Activated B cell treated with CpG ODN at 0.5 μM for 24 hours (primary cell): ENCODE measurements around the gene ZNF12. TPM values are rescaled to one million over a fixed set of nuclear protein-coding genes. Genes with fewer than 3 reads are reported as not detected.
"Not testable (repeated sequence)": the region's sequence is repeated elsewhere in the genome, so short reads cannot be mapped to it uniquely, and the experiment has no call there.

ENCODE experiments used
- ATAC-seq: fragments of 200-7000 bp; cut with Tn5 transposase; one replicate; pipeline ENCODE4 v1.10.0; 2021; ENCODE audit warnings: low read depth, mild to moderate bottlenecking, moderate library complexity
- CTCF ChIA-PET: fragments of 350-600 bp; sonication (Branson Sonifier 250); formaldehyde crosslinking; loops from one replicate; lab custom pipeline; 2021; ENCODE audit warnings: antibody characterized with exemption; lab: Charles Lee
- POLR2A ChIA-PET: fragments of 350-600 bp; sonication (Branson Sonifier 250); formaldehyde crosslinking; loops from one replicate; lab custom pipeline; 2021; ENCODE audit warnings: antibody characterized with exemption; lab: Charles Lee
- DNase-seq: peaks from one replicate; pipeline ENCODE4 v3.0.0; 2022
- H3K27ac Mint-ChIP-seq: one replicate; pipeline ENCODE4 v1.8.0; 2020; ENCODE audit warnings: mixed read lengths
- H3K27me3 Mint-ChIP-seq: one replicate; pipeline ENCODE4 v1.8.0; 2021; ENCODE audit warnings: mixed read lengths
- H3K36me3 Mint-ChIP-seq: one replicate; pipeline ENCODE4 v1.8.0; 2021; ENCODE audit warnings: low read depth, mixed read lengths
- H3K4me1 Mint-ChIP-seq: one replicate; pipeline ENCODE4 v1.8.0; 2021; ENCODE audit warnings: mixed read lengths
- H3K4me3 Mint-ChIP-seq: one replicate; pipeline ENCODE4 v1.8.0; 2020; ENCODE audit warnings: mild to moderate bottlenecking, mixed read lengths
- H3K9me3 Mint-ChIP-seq: one replicate; pipeline ENCODE4 v1.8.0; 2020; ENCODE audit warnings: mixed read lengths
- CTCF ChIP-seq: fragments of 200-600 bp; IDR thresholded peaks from one replicate; pipeline ENCODE4 v1.8.0; 2022; ENCODE audit warnings: antibody characterized with exemption, mild to moderate bottlenecking
- intact Hi-C: fragments of 100-400 bp; cut with micrococcal nuclease; formaldehyde crosslinking; loops from one replicate; pipeline ENCODE4 v1.15.1; 2024
- total RNA-seq: library from RNA; stranded (reverse); gene quantifications from 2 replicates; pipeline ENCODE4 v1.2.3, GENCODE V29; 2022

The ZNF12 gene
- total RNA-seq, 1 donor from 2014 or later: 35.6 TPM

DNA sequence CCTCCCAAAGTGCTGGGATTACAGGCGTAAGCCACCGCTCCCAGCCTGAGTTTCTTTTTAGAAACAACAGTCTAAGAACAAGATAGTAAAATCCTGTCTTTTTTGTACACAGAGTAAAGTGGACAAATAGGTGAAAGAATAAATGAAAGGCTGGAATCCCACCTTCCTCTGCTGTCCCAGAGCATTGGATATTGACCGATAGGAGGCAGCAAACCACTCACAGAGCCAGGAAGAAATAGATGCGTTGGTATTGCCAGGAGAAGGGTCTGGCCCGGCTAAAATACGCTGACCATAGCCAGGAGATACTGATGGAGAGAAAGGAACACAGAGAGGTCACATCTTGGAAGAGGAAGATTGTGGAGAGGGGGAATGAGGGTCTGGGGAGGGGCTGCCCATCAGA lies 11.4 kb upstream of the ZNF12 start:
- Mint-ChIP-seq H3K27me3 (peaks cover 12% of the 10 kb centered on the region), H3K36me3 (no peaks in the 10 kb centered on the region), H3K9me3 (no peaks in the 10 kb centered on the region), H3K27ac (no peak overlapping the region), H3K4me1 (peaks cover 4% of the 10 kb centered on the region), H3K4me3 (no peak overlapping the region)
- ATAC-seq (no peak), DNase-seq (no peak)
- ChIA-PET CTCF (no interaction called here), POLR2A (no interaction called here)
- no peak for TF ChIP-seq CTCF
- intact Hi-C loops: no loop called here

DNA sequence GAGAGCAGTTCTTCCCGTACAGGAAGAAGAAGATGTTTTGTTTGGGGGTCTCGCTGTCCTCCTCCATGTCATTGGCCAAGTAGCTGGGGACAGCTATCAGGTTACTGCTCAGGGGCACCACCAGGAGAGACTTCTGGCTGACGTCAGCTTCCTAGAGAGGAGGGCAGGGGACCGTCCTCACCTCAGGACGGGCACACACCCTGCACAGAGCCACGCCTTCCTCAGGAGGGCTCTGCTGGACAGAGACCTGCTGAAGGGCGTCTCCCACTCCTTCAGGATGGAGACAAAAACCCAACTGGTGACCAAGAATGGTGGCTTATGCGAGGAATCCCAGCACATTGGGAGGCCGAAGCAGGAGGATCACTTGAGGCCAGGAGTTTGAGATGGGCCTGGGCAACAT lies 9.2 kb upstream of the ZNF12 start:
- DNase-seq, ATAC-seq, H3K36me3 Mint-ChIP-seq, H3K4me3 Mint-ChIP-seq, CTCF ChIA-PET, H3K4me1 Mint-ChIP-seq, H3K27ac Mint-ChIP-seq, intact Hi-C loops, H3K9me3 Mint-ChIP-seq, POLR2A ChIA-PET: not testable (repeated sequence)
- H3K27me3 Mint-ChIP-seq: peaks cover 12% of the 10 kb centered on the region

DNA sequence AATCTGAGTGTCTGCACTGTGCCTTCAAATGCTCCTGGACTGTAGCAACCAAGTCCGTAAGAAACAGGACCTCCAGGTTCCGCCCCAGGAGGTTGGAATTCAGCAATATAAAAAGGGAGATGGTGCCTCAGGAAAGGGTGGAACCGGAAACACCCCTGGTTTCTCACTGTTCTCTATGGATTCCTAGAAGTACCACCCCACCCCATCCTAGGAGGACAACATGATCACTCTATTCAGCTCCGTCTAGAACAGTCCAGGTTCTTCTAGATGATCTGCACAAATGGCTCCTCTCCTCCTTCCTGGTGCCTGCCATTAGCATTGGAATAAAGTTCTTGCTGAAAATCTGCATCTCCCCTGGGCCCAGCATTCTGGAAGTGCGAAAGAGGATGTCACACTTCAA lies 7.6 kb upstream of the ZNF12 start:
- TF ChIP-seq CTCF: no peak
- H3K9me3 Mint-ChIP-seq: no peaks in the 10 kb centered on the region
- H3K4me3 Mint-ChIP-seq: no peak overlapping the region
- no peak for ATAC-seq
- peaks cover 4% of the 10 kb centered on the region for H3K4me1 Mint-ChIP-seq
- H3K27ac Mint-ChIP-seq: no peak overlapping the region
- intact Hi-C loops: no loop called here
- CTCF ChIA-PET: interaction anchor here (1.0 kb wide), 1 partner anchor 1500 kb away, joined by 3 read pairs; no protein-coding TSS in a partner anchor
- peaks cover 15% of the 10 kb centered on the region for H3K27me3 Mint-ChIP-seq
- no peak for DNase-seq
- POLR2A ChIA-PET: interaction anchor here (0.6 to 1.4 kb wide), 2 partner anchors 10 to 11 kb away, joined by 4 to 6 read pairs; no protein-coding TSS in a partner anchor
- no peaks in the 10 kb centered on the region for H3K36me3 Mint-ChIP-seq

DNA sequence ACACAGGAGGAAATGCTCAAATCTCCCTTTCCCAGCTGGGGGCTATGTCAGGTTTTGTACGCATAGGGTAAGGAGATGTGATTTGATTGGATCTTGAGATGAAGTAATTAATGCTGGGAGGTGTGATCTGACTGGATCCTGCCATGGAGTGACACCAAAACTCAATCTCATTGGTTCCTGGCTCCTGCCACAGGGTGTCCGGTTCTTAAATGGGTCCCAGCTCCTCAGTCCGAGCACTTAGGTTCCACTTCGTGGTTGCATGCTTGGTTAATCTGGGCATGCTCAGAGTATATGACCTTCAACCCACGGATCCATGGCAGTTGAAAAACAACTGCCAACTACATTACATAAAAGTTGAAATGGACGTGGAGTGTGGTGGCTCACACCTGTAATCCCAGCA lies 3.1 kb upstream of the ZNF12 start:
- H3K4me3 Mint-ChIP-seq: no peak overlapping the region
- H3K36me3 Mint-ChIP-seq: peaks cover 14% of the 10 kb centered on the region
- peaks cover 3% of the 10 kb centered on the region for H3K27me3 Mint-ChIP-seq
- ATAC-seq (no peak), DNase-seq (no peak)
- H3K27ac Mint-ChIP-seq: no peak overlapping the region
- CTCF ChIA-PET: no interaction called here
- intact Hi-C loops: loop anchor here (5.0 to 10.0 kb wide), 3 partner anchors 115 to 885 kb away; partner anchors contain the start of genes INTS15 and MIOS
- no peak for TF ChIP-seq CTCF
- H3K9me3 Mint-ChIP-seq: no peaks in the 10 kb centered on the region
- POLR2A ChIA-PET: interaction anchor here (0.7 kb wide), 1 partner anchor 667 kb away, joined by 4 read pairs; no protein-coding TSS in a partner anchor
- peaks cover 25% of the 10 kb centered on the region for H3K4me1 Mint-ChIP-seq

DNA sequence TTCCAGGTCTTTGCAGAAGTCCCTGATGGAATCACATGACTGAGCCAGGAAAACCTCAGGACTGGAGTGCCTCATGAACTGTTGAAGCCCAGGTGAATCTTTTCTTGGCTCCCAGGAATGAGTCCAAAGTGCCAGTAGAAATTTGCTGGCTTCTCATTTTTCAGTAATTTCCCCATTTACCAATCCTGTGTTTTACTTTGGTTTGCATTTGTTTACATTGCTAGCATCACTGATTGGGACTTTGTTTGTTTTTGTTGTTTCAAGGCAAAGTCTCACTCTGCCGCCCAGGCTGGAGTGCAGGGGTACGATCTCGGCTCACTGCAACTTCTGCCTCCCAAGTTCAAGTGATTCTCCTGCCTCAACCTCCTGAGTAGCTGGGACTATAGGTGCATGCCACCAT lies 1.6 kb upstream of the ZNF12 start:
- no peak for ATAC-seq
- no peak overlapping the region for H3K27ac Mint-ChIP-seq
- no peak for DNase-seq
- no peaks in the 10 kb centered on the region for H3K9me3 Mint-ChIP-seq
- peak overlapping the region; percentile 85 for H3K4me3 Mint-ChIP-seq
- peaks cover 3% of the 10 kb centered on the region for H3K27me3 Mint-ChIP-seq
- H3K36me3 Mint-ChIP-seq: peaks cover 24% of the 10 kb centered on the region
- intact Hi-C loops: loop anchor here (5.0 to 10.0 kb wide), 3 partner anchors 114 to 884 kb away; partner anchors contain the start of genes INTS15 and MIOS
- ChIA-PET POLR2A (interaction anchor here (0.9 kb wide), 1 partner anchor 16 kb away, joined by 5 read pairs; no protein-coding TSS in a partner anchor), CTCF (no interaction called here)
- peaks cover 30% of the 10 kb centered on the region for H3K4me1 Mint-ChIP-seq
- TF ChIP-seq CTCF: no peak
